Measurements from ENCODE around the gene SDC1. TPM values are rescaled to one million over a fixed set of nuclear protein-coding genes. Genes with fewer than 3 reads are reported as not detected.

The SDC1 gene
- total RNA-seq, 1 experiment from 2014 or later, result 40.5 TPM

GRCh38 chr2:20184067-20184938 lies 40.6 kb downstream of the SDC1 start:
- Histone ChIP-seq H3K4me3 (no peak overlapping the region), H3K27me3 (no peaks in the 10 kb centered on the region), H3K9me3 (no peaks in the 10 kb centered on the region), H3K36me3 (no peaks in the 10 kb centered on the region)
- DNase-seq, result peak; percentile 46

- H3K27me3 ChIP-seq, result no peaks in the 10 kb centered on the region
- no peaks in the 10 kb centered on the region for H3K9me3 ChIP-seq
- no peak overlapping the region for H3K4me3 ChIP-seq
- no peaks in the 10 kb centered on the region for H3K36me3 ChIP-seq
- DNase-seq, result no peak
These were observed 41.6 kb downstream of the SDC1 start for GRCh38 chr2:20183373-20183772.

DNA sequence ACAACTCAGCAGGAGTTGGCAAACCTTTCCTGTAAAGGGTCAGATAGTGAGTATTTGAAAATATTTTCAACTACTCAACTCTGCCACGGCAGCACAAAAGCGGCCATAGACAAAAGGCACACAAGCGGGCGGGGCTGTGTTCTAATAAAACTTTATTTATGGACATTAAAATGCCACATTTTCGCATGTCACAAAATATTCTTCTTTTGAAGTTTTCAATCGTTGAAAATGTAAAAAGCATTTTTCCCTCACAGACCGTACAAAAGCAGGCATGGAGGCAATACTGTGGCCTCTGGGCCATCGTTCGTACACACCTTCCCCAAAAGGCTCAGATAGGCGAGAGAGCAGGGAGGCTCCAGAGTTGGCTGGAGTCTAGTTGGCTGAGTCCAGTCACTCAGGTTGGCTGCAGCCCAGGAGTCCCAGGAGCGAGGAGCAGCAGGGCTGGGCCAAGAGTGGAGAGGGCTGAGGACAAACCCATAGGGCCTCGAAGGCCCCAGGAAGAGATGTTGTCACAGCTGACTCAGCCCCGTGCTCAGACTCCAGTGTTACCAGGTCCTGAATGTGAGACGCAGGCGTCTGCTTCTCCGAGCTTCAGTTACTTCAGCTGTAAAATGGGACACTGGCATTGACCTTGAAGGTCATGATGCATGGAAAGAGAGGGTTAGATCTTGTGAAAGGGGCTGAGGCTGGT lies 42.5 kb downstream of the SDC1 start:
- no peaks in the 10 kb centered on the region for H3K36me3 ChIP-seq
- no peak overlapping the region for H3K4me3 ChIP-seq
- no peaks in the 10 kb centered on the region for H3K9me3 ChIP-seq
- DNase-seq, result peak; percentile 86
- H3K27me3 ChIP-seq, result no peaks in the 10 kb centered on the region

GRCh38 chr2:20181761-20182160 lies 43.2 kb downstream of the SDC1 start:
- H3K36me3 ChIP-seq, result no peaks in the 10 kb centered on the region
- no peak overlapping the region for H3K4me3 ChIP-seq
- no peak for DNase-seq
- H3K9me3 ChIP-seq, result no peaks in the 10 kb centered on the region
- H3K27me3 ChIP-seq, result no peaks in the 10 kb centered on the region

DNA sequence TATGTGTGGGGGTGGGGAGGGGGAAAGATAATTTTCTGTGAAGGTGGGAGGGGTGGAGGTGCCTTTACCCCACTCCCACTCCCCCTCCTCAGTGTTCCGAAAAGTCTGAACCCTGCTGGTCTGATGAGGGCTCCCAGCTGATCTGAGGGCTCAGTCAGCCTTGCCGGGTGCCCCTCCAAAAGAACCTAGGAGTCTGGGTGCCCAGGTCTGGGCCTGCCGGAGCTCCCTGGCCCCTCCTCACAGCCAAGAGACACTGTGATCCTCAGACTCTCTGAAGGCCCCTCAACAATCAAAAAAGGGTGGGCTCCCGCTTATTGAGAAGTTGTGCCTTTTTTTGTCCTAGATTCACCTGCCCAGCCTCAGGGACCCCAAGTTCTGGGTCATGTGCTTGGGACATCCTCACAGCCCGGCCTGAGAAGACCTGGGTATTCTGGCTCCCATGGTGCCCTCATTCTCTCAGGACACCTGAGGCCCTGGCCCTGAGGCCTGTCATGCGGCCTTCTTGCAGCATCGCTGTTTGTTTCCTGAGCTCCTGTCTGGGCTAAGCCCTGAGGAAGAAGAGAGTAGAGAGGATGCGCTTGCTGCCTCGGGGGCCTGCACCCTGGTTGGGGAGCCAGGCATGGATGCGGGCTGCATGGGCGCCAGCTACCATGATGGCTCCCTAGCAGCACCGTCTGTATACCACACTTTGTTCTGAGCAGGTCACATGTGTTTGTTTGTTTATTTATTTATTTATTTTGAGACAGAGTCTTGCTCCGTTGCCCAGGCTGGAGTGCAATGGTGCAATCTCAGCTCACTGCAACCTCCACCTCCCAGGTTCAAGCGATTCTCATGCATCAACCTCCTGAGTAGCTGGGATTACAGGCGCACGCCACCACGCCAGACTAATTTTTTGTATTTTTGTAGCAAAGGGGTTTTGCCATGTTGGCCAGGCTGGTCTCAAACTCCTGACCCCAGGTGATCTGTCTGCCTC lies 44.0 kb downstream of the SDC1 start:
- Histone ChIP-seq H3K4me3 (no peak overlapping the region), H3K27me3 (no peaks in the 10 kb centered on the region)

GRCh38 chr2:20179755-20180594 lies 45.0 kb downstream of the SDC1 start:
- DNase-seq, result peak; percentile 76
- no peaks in the 10 kb centered on the region for H3K36me3 ChIP-seq
- no peak overlapping the region for H3K4me3 ChIP-seq
- H3K27me3 ChIP-seq, result no peaks in the 10 kb centered on the region
- H3K9me3 ChIP-seq, result no peaks in the 10 kb centered on the region

More for the DNA sequence above, 44.0 kb downstream of the SDC1 start:
- no peak for DNase-seq
- Histone ChIP-seq H3K9me3 (no peaks in the 10 kb centered on the region), H3K36me3 (no peaks in the 10 kb centered on the region)

DNA sequence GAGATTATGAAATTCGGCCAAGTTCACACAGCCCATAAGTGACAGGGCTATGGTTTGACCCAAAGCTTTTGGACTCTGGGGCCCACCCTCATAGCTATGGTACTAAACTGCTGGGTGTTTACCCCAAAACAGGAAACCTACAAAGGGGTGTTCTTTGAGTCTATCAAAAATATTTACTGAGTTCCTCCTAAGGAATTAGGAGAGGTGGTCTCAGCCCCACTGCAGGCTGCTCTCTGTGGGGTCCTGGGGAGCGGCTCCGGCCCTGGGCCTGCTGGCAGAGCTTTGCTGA lies 45.5 kb downstream of the SDC1 start:
- H3K36me3 ChIP-seq, result no peaks in the 10 kb centered on the region
- no peaks in the 10 kb centered on the region for H3K27me3 ChIP-seq
- no peak for DNase-seq
- H3K9me3 ChIP-seq, result no peaks in the 10 kb centered on the region
- H3K4me3 ChIP-seq, result no peak overlapping the region

GRCh38 chr2:20178666-20179465 lies 46.1 kb downstream of the SDC1 start:
- Histone ChIP-seq H3K36me3 (no peaks in the 10 kb centered on the region), H3K27me3 (no peaks in the 10 kb centered on the region), H3K9me3 (no peaks in the 10 kb centered on the region), H3K4me3 (no peak overlapping the region)
- no peak for DNase-seq

GRCh38 chr2:20178249-20178607 lies 46.7 kb downstream of the SDC1 start:
- Histone ChIP-seq H3K36me3 (no peaks in the 10 kb centered on the region), H3K9me3 (no peaks in the 10 kb centered on the region), H3K27me3 (no peaks in the 10 kb centered on the region), H3K4me3 (no peak overlapping the region)
- no peak for DNase-seq

- no peaks in the 10 kb centered on the region for H3K36me3 ChIP-seq
- H3K9me3 ChIP-seq, result no peaks in the 10 kb centered on the region
- H3K27me3 ChIP-seq, result no peaks in the 10 kb centered on the region
- H3K4me3 ChIP-seq, result no peak overlapping the region
- DNase-seq, result no peak
These were observed 47.2 kb downstream of the SDC1 start for GRCh38 chr2:20177556-20178248.

GRCh38 chr2:20176760-20177159 lies 48.2 kb downstream of the SDC1 start:
- H3K4me3 ChIP-seq, result no peak overlapping the region
- DNase-seq, result no peak
- H3K27me3 ChIP-seq, result no peaks in the 10 kb centered on the region
- no peaks in the 10 kb centered on the region for H3K36me3 ChIP-seq
- H3K9me3 ChIP-seq, result no peaks in the 10 kb centered on the region

- Histone ChIP-seq H3K9me3 (no peaks in the 10 kb centered on the region), H3K36me3 (no peaks in the 10 kb centered on the region), H3K4me3 (no peak overlapping the region), H3K27me3 (no peaks in the 10 kb centered on the region)
- no peak for DNase-seq
These were observed 49.0 kb downstream of the SDC1 start for GRCh38 chr2:20175931-20176330.

GRCh38 chr2:20175267-20175666 lies 49.7 kb downstream of the SDC1 start:
- Histone ChIP-seq H3K27me3 (no peaks in the 10 kb centered on the region), H3K9me3 (no peaks in the 10 kb centered on the region), H3K4me3 (no peak overlapping the region), H3K36me3 (no peaks in the 10 kb centered on the region)
- DNase-seq, result no peak

GRCh38 chr2:20174410-20174809 lies 50.5 kb downstream of the SDC1 start:
- Histone ChIP-seq H3K4me3 (no peak overlapping the region), H3K36me3 (no peaks in the 10 kb centered on the region), H3K27me3 (no peaks in the 10 kb centered on the region), H3K9me3 (no peaks in the 10 kb centered on the region)
- DNase-seq, result no peak

All from MG63 (cell line).